Ovary (tissue), 3 donors: ENCODE data around the gene NCBP2.

ENCODE experiments used
- EP300 ChIP-seq: sonication (generic); formaldehyde crosslinking; IDR thresholded peaks from one replicate; pipeline ENCODE4 v1.6.1; 2017; ENCODE audit warnings: antibody characterized with exemption
- TF ChIP-seq, protein P1 (sequence below), 3 donors: fragments of 450-650 bp in 2 of 3; fragments of 200-600 bp in 1 of 3; IDR thresholded peaks; one replicate each; pipeline versions ENCODE4 v1.5.1 to v1.8.0; 2016 to 2022; ENCODE audit warnings: antibody characterized with exemption in 3 of 3, mild to moderate bottlenecking in 1 of 3
- donor health status: DM: no; HTN: no; CAD: no.

DNA sequence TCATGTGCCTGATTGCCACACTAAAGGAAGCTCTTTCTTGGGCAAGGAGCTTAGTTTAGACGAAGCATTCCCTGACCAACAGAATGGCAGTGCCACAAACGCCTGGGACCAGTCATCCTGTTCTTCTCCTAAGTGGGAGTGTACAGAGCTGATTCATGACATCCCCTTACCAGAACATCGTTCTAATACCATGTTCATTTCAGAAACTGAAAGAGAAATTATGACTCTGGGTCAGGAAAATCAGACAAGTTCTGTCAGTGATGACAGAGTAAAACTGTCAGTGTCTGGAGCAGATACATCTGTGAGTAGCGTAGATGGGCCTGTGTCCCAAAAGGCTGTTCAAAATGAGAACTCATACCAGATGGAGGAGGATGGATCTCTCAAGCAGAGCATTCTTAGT is 56.2 kb downstream of the NCBP2 start:
- TF ChIP-seq, protein P1, sequence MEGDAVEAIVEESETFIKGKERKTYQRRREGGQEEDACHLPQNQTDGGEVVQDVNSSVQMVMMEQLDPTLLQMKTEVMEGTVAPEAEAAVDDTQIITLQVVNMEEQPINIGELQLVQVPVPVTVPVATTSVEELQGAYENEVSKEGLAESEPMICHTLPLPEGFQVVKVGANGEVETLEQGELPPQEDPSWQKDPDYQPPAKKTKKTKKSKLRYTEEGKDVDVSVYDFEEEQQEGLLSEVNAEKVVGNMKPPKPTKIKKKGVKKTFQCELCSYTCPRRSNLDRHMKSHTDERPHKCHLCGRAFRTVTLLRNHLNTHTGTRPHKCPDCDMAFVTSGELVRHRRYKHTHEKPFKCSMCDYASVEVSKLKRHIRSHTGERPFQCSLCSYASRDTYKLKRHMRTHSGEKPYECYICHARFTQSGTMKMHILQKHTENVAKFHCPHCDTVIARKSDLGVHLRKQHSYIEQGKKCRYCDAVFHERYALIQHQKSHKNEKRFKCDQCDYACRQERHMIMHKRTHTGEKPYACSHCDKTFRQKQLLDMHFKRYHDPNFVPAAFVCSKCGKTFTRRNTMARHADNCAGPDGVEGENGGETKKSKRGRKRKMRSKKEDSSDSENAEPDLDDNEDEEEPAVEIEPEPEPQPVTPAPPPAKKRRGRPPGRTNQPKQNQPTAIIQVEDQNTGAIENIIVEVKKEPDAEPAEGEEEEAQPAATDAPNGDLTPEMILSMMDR (IDR thresholded peaks at IDR 0.05) = no peak
- TF ChIP-seq EP300 = no peak
